Stomach (tissue), 9 donors: Measurements from ENCODE around the gene ARHGAP15. TPM values are rescaled to one million over a fixed set of nuclear protein-coding genes. Genes with fewer than 3 reads are reported as not detected.
"Not testable (repeated sequence)": the region's sequence is repeated elsewhere in the genome, so short reads cannot be mapped to it uniquely, and the experiment has no call there.

Source experiments
- DNase-seq, 2 donors: peaks; one replicate each; pipeline versions ENCODE4 v3.0.0 to v3.0.0-alpha.2; 2013 to 2019
- H3K27ac ChIP-seq, 5 donors: fragments of 200-600 bp in 4 of 5; sonication (generic) in 4 of 5; one replicate each; pipeline ENCODE4 v1.5.1; 2013 to 2019; ENCODE audit warnings: mild to moderate bottlenecking in 1 of 5, moderate library complexity in 1 of 5
- H3K27me3 ChIP-seq, 3 donors: fragments of 200-600 bp; sonication (generic); one replicate each; pipeline ENCODE4 v1.5.1; 2017 to 2019; ENCODE audit warnings: mixed run types in 1 of 3
- H3K36me3 ChIP-seq, 4 donors: fragments of 200-600 bp; sonication (generic); 1 replicate in 3 of 4; 2 replicates in 1 of 4; pipeline ENCODE4 v1.5.1; 2016 to 2019
- H3K4me1 ChIP-seq, 4 donors: fragments of 200-600 bp; sonication (generic); one replicate each; pipeline ENCODE4 v1.5.1; 2016 to 2019
- H3K4me3 ChIP-seq, 4 donors: fragments of 200-600 bp; sonication (generic) in 3 of 4; one replicate each; pipeline ENCODE4 v1.5.1; 2016 to 2019; ENCODE audit warnings: mild to moderate bottlenecking in 1 of 4
- H3K9me3 ChIP-seq, 4 donors: fragments of 200-600 bp; sonication (generic); one replicate each; pipeline ENCODE4 v1.5.1; 2016 to 2019
- CTCF ChIP-seq, 7 experiments: fragments of 450-650 bp in 4 of 7; fragments of 200-600 bp in 3 of 7; sonication (generic) in 3 of 7; IDR thresholded peaks; one replicate each; pipeline ENCODE4 v1.5.1; 2016 to 2019; ENCODE audit warnings: antibody characterized with exemption in 7 of 7, control low read depth in 2 of 7, mild to moderate bottlenecking in 1 of 7
- EP300 ChIP-seq: sonication (generic); formaldehyde crosslinking; IDR thresholded peaks from one replicate; pipeline ENCODE4 v1.6.1; 2017; ENCODE audit warnings: antibody characterized with exemption
- POLR2A ChIP-seq, 4 donors: fragments of 450-650 bp; IDR thresholded peaks; one replicate each; pipeline ENCODE4 v1.6.1; 2016; ENCODE audit warnings: antibody characterized with exemption in 4 of 4, control low read depth in 2 of 4, mild to moderate bottlenecking in 1 of 4, moderate library complexity in 1 of 4
- POLR2AphosphoS5 ChIP-seq, 3 donors: sonication (generic); formaldehyde crosslinking; IDR thresholded peaks; one replicate each; pipeline ENCODE4 v1.6.1; 2016; ENCODE audit warnings: antibody characterized with exemption in 3 of 3
- WGBS, 5 donors: extraction: QIAGEN DNeasy Blood & Tissue Kit in 3 of 5; methylation state at CpG; one replicate each; pipeline versions ENCODE4 v1.1.5 to v1.1.7; 2013 to 2018; 5-methylcytosine and 5-hydroxymethylcytosine counted together
- intact Hi-C: fragments of 100-400 bp; cut with DNase I; formaldehyde crosslinking; loops from one replicate; pipeline ENCODE4 v1.15.1; 2023; ENCODE audit warnings: low total_unique reads
- polyA plus RNA-seq, 3 donors: library from polyadenylated mRNA; stranded (reverse); fragments of 200-250 nt; gene quantifications; one replicate each; pipeline ENCODE4 v1.2.3, GENCODE V29; 2013
- total RNA-seq, 5 donors: library from RNA; depleted of rRNA; stranded (reverse); fragments of >200 nt; gene quantifications; one replicate each; pipeline versions ENCODE4 v1.1.0 to v1.2.3, GENCODE V29; 2014 to 2016
- donor health status: healthy with polysubstance abuse.
- donor health status: Bipolar disorder and iron deficiency.
- donor health status: healthy.

Gene ARHGAP15
- total and polyA plus RNA-seq, 8 donors = 1.8 to 66.3 (median 6.8) TPM; not detected in 1

GRCh38 chr2:143085125-143085784 lies 44.0 kb upstream of the ARHGAP15 start:
- Histone ChIP-seq H3K36me3 (no peaks in the 10 kb centered on the region), H3K9me3 (peaks cover 0 to 8% (median 3%) of the 10 kb centered on the region in 4 donors), H3K27ac (no peak overlapping the region), H3K27me3 (no peaks in the 10 kb centered on the region), H3K4me1 (no peaks in the 10 kb centered on the region), H3K4me3 (no peak overlapping the region)
- intact Hi-C loops = no loop called here
- TF ChIP-seq EP300 (no peak), CTCF (IDR thresholded peaks at IDR 0.05) (no peak), POLR2A (IDR thresholded peaks at IDR 0.05) (no peak), POLR2AphosphoS5 (IDR thresholded peaks at IDR 0.05) (no peak)
- DNase-seq = no peak
- 64 to 86% (median 72%) methylated on average over 1 of the region's 1 CpG for WGBS, 5 donors

- WGBS, 5 donors = 40 to 70% (median 56%) methylated on average over 1 of the region's 1 CpG
Measured at GRCh38 chr2:143087033-143087432, 42.2 kb upstream of the ARHGAP15 start.

GRCh38 chr2:143088388-143088787 lies 40.8 kb upstream of the ARHGAP15 start:
- Histone ChIP-seq H3K36me3 (no peaks in the 10 kb centered on the region), H3K4me1 (no peaks in the 10 kb centered on the region), H3K27ac (no peak overlapping the region), H3K9me3 (no peaks in the 10 kb centered on the region), H3K4me3 (no peak overlapping the region), H3K27me3 (no peaks in the 10 kb centered on the region)
- no peak for DNase-seq
- intact Hi-C loops = no loop called here
- TF ChIP-seq EP300 (no peak), POLR2A (IDR thresholded peaks at IDR 0.05) (no peak), CTCF (IDR thresholded peaks at IDR 0.05) (no peak), POLR2AphosphoS5 (IDR thresholded peaks at IDR 0.05) (no peak)
- 80 to 88% (median 85%) methylated on average over 4 of the region's 4 CpGs for WGBS, 5 donors

More at GRCh38 chr2:143087033-143087432, 42.2 kb upstream of the ARHGAP15 start:
- H3K9me3 ChIP-seq = peaks cover 0 to 8% (median 3%) of the 10 kb centered on the region in 4 donors
- no peak for TF ChIP-seq POLR2AphosphoS5 (IDR thresholded peaks at IDR 0.05)
- TF ChIP-seq EP300 = no peak
- no peak for TF ChIP-seq POLR2A (IDR thresholded peaks at IDR 0.05)
- no peak for TF ChIP-seq CTCF (IDR thresholded peaks at IDR 0.05)
- no peaks in the 10 kb centered on the region for H3K36me3 ChIP-seq
- no peaks in the 10 kb centered on the region for H3K4me1 ChIP-seq
- H3K4me3 ChIP-seq = no peak overlapping the region
- intact Hi-C loops = no loop called here
- H3K27ac ChIP-seq = no peak overlapping the region
- DNase-seq = no peak
- H3K27me3 ChIP-seq = no peaks in the 10 kb centered on the region

- H3K4me3 ChIP-seq = not testable (repeated sequence)
- WGBS, 5 donors = 97 to 100% (median 99%) methylated on average over 7 to 12 of the region's 12 CpGs
Measured at GRCh38 chr2:143089520-143089919, 39.7 kb upstream of the ARHGAP15 start.

GRCh38 chr2:143110758-143111428 lies 18.3 kb upstream of the ARHGAP15 start:
- Histone ChIP-seq H3K9me3 (no peaks in the 10 kb centered on the region), H3K36me3 (no peaks in the 10 kb centered on the region), H3K27me3 (no peaks in the 10 kb centered on the region), H3K4me3 (no peak overlapping the region), H3K4me1 (no peaks in the 10 kb centered on the region), H3K27ac (no peak overlapping the region)
- peak; percentile 64 to 84 for DNase-seq
- TF ChIP-seq POLR2A (IDR thresholded peaks at IDR 0.05) (no peak), CTCF (IDR thresholded peaks at IDR 0.05) (peak in 5 of 7 experiments; percentile 17 to 62 (median 44))
- 17 to 26% (median 19%) methylated on average over 6 of the region's 6 CpGs for WGBS, 5 donors
- intact Hi-C loops = no loop called here

More at GRCh38 chr2:143089520-143089919, 39.7 kb upstream of the ARHGAP15 start:
- H3K27me3 ChIP-seq, intact Hi-C loops, H3K36me3 ChIP-seq, H3K9me3 ChIP-seq, H3K4me1 ChIP-seq, H3K27ac ChIP-seq, DNase-seq: not testable (repeated sequence)
